ENCODE measurements around the gene MLH3. TPM values are rescaled to one million over a fixed set of nuclear protein-coding genes. Genes with fewer than 3 reads are reported as not detected.

Gene MLH3
- total and polyA plus RNA-seq, 4 donors, result 5.8 to 29.7 (median 9.9) TPM

- Histone ChIP-seq H3K27me3 (ENCODE audit: control insufficient read depth in 4 of 4, insufficient read depth in 4 of 4, low read length in 3 of 4) (no peaks in the 10 kb centered on the region), H3K9ac (ENCODE audit: low read depth in 1 of 2, low read length in 2 of 2) (no peak overlapping the region), H3K27ac (ENCODE audit: low read depth in 1 of 2, low read length in 2 of 2) (no peak overlapping the region), H3K4me3 (ENCODE audit: low read depth in 1 of 3, low read length in 3 of 3) (no peak overlapping the region), H3K36me3 (ENCODE audit: control insufficient read depth in 4 of 4, insufficient read depth in 3 of 4, low read depth in 1 of 4, low read length in 3 of 4) (no peaks in the 10 kb centered on the region), H3K9me3 (ENCODE audit: control insufficient read depth in 4 of 4, low read length in 3 of 4) (no peaks in the 10 kb centered on the region), H3K4me1 (ENCODE audit: control insufficient read depth in 4 of 4, insufficient read depth in 4 of 4, low read length in 3 of 4) (peaks cover 0 to 4% (median 0%) of the 10 kb centered on the region in 4 donors)
- 90% methylated on average over 11 of the region's 11 CpGs for WGBS
- no peak for DNase-seq (ENCODE audit: low spot score)
- TF ChIP-seq HNF4G (IDR thresholded peaks at IDR 0.05) (no peak), FOXA1 (IDR thresholded peaks at IDR 0.05) (no peak), RAD21 (IDR thresholded peaks at IDR 0.05) (no peak), SP1 (IDR thresholded peaks at IDR 0.05) (no peak), EGR1 (IDR thresholded peaks at IDR 0.05; ENCODE audit: low read depth in 2 of 2) (no peak), FOXA2 (IDR thresholded peaks at IDR 0.05) (no peak), JUND (IDR thresholded peaks at IDR 0.05) (no peak), RXRA (IDR thresholded peaks at IDR 0.05) (no peak), YY1 (IDR thresholded peaks at IDR 0.05) (no peak), TAF1 (conservative IDR thresholded peaks at IDR 0.05) (no peak)
Observed at GRCh38 chr14:74976264-74977113, 74.8 kb downstream of the MLH3 start.

GRCh38 chr14:74975059-74975810 lies 76.0 kb downstream of the MLH3 start:
- H3K27ac ChIP-seq (ENCODE audit: low read depth in 1 of 2, low read length in 2 of 2), result no peak overlapping the region
- no peak for DNase-seq (ENCODE audit: low spot score)
- no peaks in the 10 kb centered on the region for H3K9me3 ChIP-seq (ENCODE audit: control insufficient read depth in 4 of 4, low read length in 3 of 4)
- no peak for TF ChIP-seq EGR1 (IDR thresholded peaks at IDR 0.05; ENCODE audit: low read depth in 2 of 2)
- no peak for TF ChIP-seq MAX (IDR thresholded peaks at IDR 0.05)
- TF ChIP-seq RAD21 (IDR thresholded peaks at IDR 0.05), result no peak
- no peaks in the 10 kb centered on the region for H3K27me3 ChIP-seq (ENCODE audit: control insufficient read depth in 4 of 4, insufficient read depth in 4 of 4, low read length in 3 of 4)
- no peaks in the 10 kb centered on the region for H3K36me3 ChIP-seq (ENCODE audit: control insufficient read depth in 4 of 4, insufficient read depth in 3 of 4, low read depth in 1 of 4, low read length in 3 of 4)
- H3K9ac ChIP-seq (ENCODE audit: low read depth in 1 of 2, low read length in 2 of 2), result no peak overlapping the region
- peaks cover 0 to 4% (median 0%) of the 10 kb centered on the region in 4 donors for H3K4me1 ChIP-seq (ENCODE audit: control insufficient read depth in 4 of 4, insufficient read depth in 4 of 4, low read length in 3 of 4)
- H3K4me3 ChIP-seq (ENCODE audit: low read depth in 1 of 3, low read length in 3 of 3), result no peak overlapping the region
- WGBS, result 63% methylated on average over 12 of the region's 12 CpGs

GRCh38 chr14:74974364-74975058 lies 76.8 kb downstream of the MLH3 start:
- no peak for DNase-seq (ENCODE audit: low spot score)
- Histone ChIP-seq H3K36me3 (ENCODE audit: control insufficient read depth in 4 of 4, insufficient read depth in 3 of 4, low read depth in 1 of 4, low read length in 3 of 4) (no peaks in the 10 kb centered on the region), H3K4me1 (ENCODE audit: control insufficient read depth in 4 of 4, insufficient read depth in 4 of 4, low read length in 3 of 4) (peaks cover 0 to 4% (median 0%) of the 10 kb centered on the region in 4 donors), H3K4me3 (ENCODE audit: low read depth in 1 of 3, low read length in 3 of 3) (no peak overlapping the region), H3K9me3 (ENCODE audit: control insufficient read depth in 4 of 4, low read length in 3 of 4) (no peaks in the 10 kb centered on the region), H3K9ac (ENCODE audit: low read depth in 1 of 2, low read length in 2 of 2) (no peak overlapping the region), H3K27ac (ENCODE audit: low read depth in 1 of 2, low read length in 2 of 2) (peak overlapping the region in 1 of 2 donors; percentile 25), H3K27me3 (ENCODE audit: control insufficient read depth in 4 of 4, insufficient read depth in 4 of 4, low read length in 3 of 4) (no peaks in the 10 kb centered on the region)
- TF ChIP-seq REST (IDR thresholded peaks at IDR 0.05) (no peak), MAX (IDR thresholded peaks at IDR 0.05) (no peak), TAF1 (conservative IDR thresholded peaks at IDR 0.05) (no peak), RAD21 (IDR thresholded peaks at IDR 0.05) (no peak), FOXA1 (IDR thresholded peaks at IDR 0.05) (no peak), NR2F2 (IDR thresholded peaks at IDR 0.05) (no peak), ATF3 (IDR thresholded peaks at IDR 0.05) (no peak), HNF4A (conservative IDR thresholded peaks at IDR 0.05) (no peak)
- 89% methylated on average over 15 of the region's 15 CpGs for WGBS

Data from liver (tissue), 9 donors.